OCI-LY3 (cell line): Measurements from ENCODE around the gene CFAP54.

ENCODE experiments used
- H2AFZ ChIP-seq: fragments of 200-600, 300-600 bp; shearing (Covaris generic); 2 replicates; pipeline ENCODE4 v1.6.0; 2014; ENCODE audit warnings: antibody characterized with exemption, low read depth, low read length
- H3K27ac ChIP-seq: fragments of 200-600, 300-600 bp; sonication (generic); 2 replicates; pipeline ENCODE4 v1.5.1; 2014; ENCODE audit warnings: mild to moderate bottlenecking, low read length, moderate library complexity, mixed read lengths
- H3K27me3 ChIP-seq: fragments of 200-600, 300-600 bp; sonication (generic); 2 replicates; pipeline ENCODE4 v1.6.1; 2014; ENCODE audit warnings: low read depth, low read length, mixed read lengths
- H3K36me3 ChIP-seq: fragments of 200-600, 300-600 bp; sonication (generic); replicated peaks from 2 replicates; pipeline ENCODE3; 2014; ENCODE audit warnings: low read depth, low read length, mixed read lengths
- H3K4me1 ChIP-seq: fragments of 300-600, 200-600 bp; sonication (generic); 2 replicates; pipeline ENCODE4 v1.6.1; 2014; ENCODE audit warnings: low read length, mixed read lengths
- H3K4me2 ChIP-seq: fragments of 200-600, 300-600 bp; sonication (generic); 2 replicates; pipeline ENCODE4 v1.6.1; 2014; ENCODE audit warnings: low read length, mixed read lengths
- H3K4me3 ChIP-seq: fragments of 300-600, 200-600 bp; sonication (generic); 2 replicates; pipeline ENCODE4 v1.5.1; 2014; ENCODE audit warnings: antibody characterized with exemption, mild to moderate bottlenecking, low read length, moderate library complexity
- H3K79me2 ChIP-seq: fragments of 300-600, 200-600 bp; shearing (Covaris generic); 2 replicates; pipeline ENCODE4 v1.6.1; 2014; ENCODE audit warnings: mild to moderate bottlenecking, low read length, mixed read lengths
- H3K9ac ChIP-seq: fragments of 300-600, 200-600 bp; shearing (Covaris generic); 2 replicates; pipeline ENCODE4 v1.6.0; 2014; ENCODE audit warnings: mild to moderate bottlenecking, low read length, moderate library complexity
- H3K9me3 ChIP-seq: fragments of 200-600, 300-600 bp; shearing (Covaris generic); 2 replicates; pipeline ENCODE4 v1.6.1; 2014; ENCODE audit warnings: low read length, mixed read lengths; ENCODE audit not compliant: insufficient read depth
- H4K20me1 ChIP-seq: fragments of 200-600, 300-600 bp; sonication (generic); 2 replicates; pipeline ENCODE4 v1.6.1; 2016; ENCODE audit warnings: low read length, mixed read lengths; ENCODE audit not compliant: insufficient read depth
- CTCF ChIP-seq: fragments of 200-600, 300-600 bp; sonication (generic); IDR thresholded peaks from 2 replicates; pipeline ENCODE4 v1.5.1; 2014; ENCODE audit warnings: antibody characterized with exemption, low read length, low read depth
- EZH2phosphoT487 ChIP-seq: fragments of 200-600 bp; shearing (Covaris generic); IDR thresholded peaks from 2 replicates; pipeline ENCODE4 v1.6.1; 2018; ENCODE audit warnings: antibody characterized with exemption, mixed run types, low read depth

The CFAP54 gene

GRCh38 chr12:96549341-96549740, 60.0 kb downstream of the CFAP54 start:
- no peaks in the 10 kb centered on the region for H3K27me3 ChIP-seq
- H3K9me3 ChIP-seq = no peaks in the 10 kb centered on the region
- H2AFZ ChIP-seq = no peak overlapping the region
- no peak overlapping the region for H3K4me3 ChIP-seq
- no peak overlapping the region for H3K9ac ChIP-seq
- peak overlapping the region; percentile 94 for H3K27ac ChIP-seq
- H3K36me3 ChIP-seq = peaks cover 2% of the 10 kb centered on the region
- no peak overlapping the region for H3K4me2 ChIP-seq
- no peak for TF ChIP-seq CTCF
- H3K79me2 ChIP-seq = no peaks in the 10 kb centered on the region
- peaks cover 55% of the 10 kb centered on the region for H3K4me1 ChIP-seq
- H4K20me1 ChIP-seq = no peaks in the 10 kb centered on the region

GRCh38 chr12:96570579-96570978, 81.2 kb downstream of the CFAP54 start:
- Histone ChIP-seq H3K9ac (peak overlapping the region; percentile 72), H3K9me3 (peaks cover 30% of the 10 kb centered on the region), H3K27me3 (no peaks in the 10 kb centered on the region), H3K4me3 (peak overlapping the region; percentile 63), H3K79me2 (no peaks in the 10 kb centered on the region), H3K4me2 (peak overlapping the region; percentile 78), H2AFZ (no peak overlapping the region), H3K4me1 (peaks cover 50% of the 10 kb centered on the region), H3K36me3 (peaks cover 55% of the 10 kb centered on the region), H4K20me1 (no peaks in the 10 kb centered on the region), H3K27ac (peak overlapping the region; percentile 98)
- TF ChIP-seq CTCF (no peak), EZH2phosphoT487 (no peak)

GRCh38 chr12:96571101-96571862, 81.9 kb downstream of the CFAP54 start:
- Histone ChIP-seq H3K36me3 (peaks cover 52% of the 10 kb centered on the region), H3K79me2 (no peaks in the 10 kb centered on the region), H4K20me1 (no peaks in the 10 kb centered on the region), H3K4me2 (peak overlapping the region; percentile 78), H3K9ac (peak overlapping the region; percentile 72), H3K9me3 (peaks cover 30% of the 10 kb centered on the region), H3K27ac (peak overlapping the region; percentile 98), H2AFZ (0 out of 2 replicates have a peak overlapping the region, but pooled peaks have one; percentile 6), H3K27me3 (no peaks in the 10 kb centered on the region), H3K4me1 (peaks cover 50% of the 10 kb centered on the region), H3K4me3 (peak overlapping the region; percentile 63)
- TF ChIP-seq CTCF (no peak), EZH2phosphoT487 (no peak)

GRCh38 chr12:96578526-96579125, 89.2 kb downstream of the CFAP54 start:
- H2AFZ ChIP-seq = peak overlapping the region; percentile 98

More at GRCh38 chr12:96578526-96579125, 89.2 kb downstream of the CFAP54 start:
- peak overlapping the region; percentile 42 for H3K9ac ChIP-seq
- peaks cover 18% of the 10 kb centered on the region for H3K36me3 ChIP-seq
- H3K27me3 ChIP-seq = no peaks in the 10 kb centered on the region
- H3K4me2 ChIP-seq = peak overlapping the region; percentile 56
- no peaks in the 10 kb centered on the region for H4K20me1 ChIP-seq
- peak overlapping the region; percentile 22; the same call in 1 of the 2 replicates for H3K27ac ChIP-seq
- H3K79me2 ChIP-seq = no peaks in the 10 kb centered on the region
- H3K9me3 ChIP-seq = peaks cover 6% of the 10 kb centered on the region; the same call in 1 of the 2 replicates
- H3K4me3 ChIP-seq = peak overlapping the region; percentile 16; the same call in 1 of the 2 replicates
- peaks cover 31% of the 10 kb centered on the region for H3K4me1 ChIP-seq
- no peak for TF ChIP-seq EZH2phosphoT487
- peak; percentile 75 for TF ChIP-seq CTCF
